Sigmoid colon (tissue), 7 donors: Measurements from ENCODE around the gene TMEM140. TPM values are rescaled to one million over a fixed set of nuclear protein-coding genes. Genes with fewer than 3 reads are reported as not detected.

Experiments
- DNase-seq: peaks from one replicate; pipeline ENCODE4 v3.0.0-alpha.2; 2019
- H3K27ac ChIP-seq, 4 donors: fragments of 200-600 bp; sonication (generic); one replicate each; pipeline ENCODE4 v1.5.1; 2016 to 2019; ENCODE audit warnings: mild to moderate bottlenecking in 1 of 4
- H3K27me3 ChIP-seq, 3 donors: fragments of 200-600 bp; sonication (generic); one replicate each; pipeline ENCODE4 v1.5.1; 2019; ENCODE audit warnings: mild to moderate bottlenecking in 1 of 3
- H3K36me3 ChIP-seq, 4 donors: fragments of 200-600 bp; sonication (generic); one replicate each; pipeline ENCODE4 v1.5.1; 2016 to 2019
- H3K4me1 ChIP-seq, 4 donors: fragments of 200-600 bp; sonication (generic); one replicate each; pipeline ENCODE4 v1.5.1; 2017 to 2019
- H3K4me3 ChIP-seq, 4 donors: fragments of 200-600 bp; sonication (generic); one replicate each; pipeline ENCODE4 v1.5.1; 2017 to 2019; ENCODE audit warnings: mild to moderate bottlenecking in 2 of 4, moderate library complexity in 1 of 4
- H3K9me3 ChIP-seq, 4 donors: fragments of 200-600 bp in 3 of 4; sonication (generic) in 3 of 4; one replicate each; pipeline versions ENCODE4 v1.5.1 to v1.6.1; 2013 to 2019
- EP300 ChIP-seq, 4 donors: sonication (generic); formaldehyde crosslinking; IDR thresholded peaks; one replicate each; pipeline ENCODE4 v1.6.1; 2017; ENCODE audit warnings: antibody characterized with exemption in 4 of 4
- POLR2A ChIP-seq, 2 donors: fragments of 450-650 bp; IDR thresholded peaks; one replicate each; pipeline ENCODE4 v1.6.1; 2016; ENCODE audit warnings: antibody characterized with exemption in 2 of 2, mild to moderate bottlenecking in 2 of 2, moderate library complexity in 2 of 2
- POLR2AphosphoS5 ChIP-seq, 4 donors: sonication (generic); formaldehyde crosslinking; IDR thresholded peaks; one replicate each; pipeline ENCODE4 v1.6.1; 2017; ENCODE audit warnings: antibody characterized with exemption in 4 of 4
- WGBS, 2 donors: extraction: QIAGEN DNeasy Blood & Tissue Kit; methylation state at CpG; one replicate each; pipeline ENCODE4 v1.1.7; 2013; 5-methylcytosine and 5-hydroxymethylcytosine counted together
- intact Hi-C: fragments of 100-400 bp; cut with DNase I; formaldehyde crosslinking; loops from one replicate; pipeline ENCODE4 v1.15.1; 2023
- polyA plus RNA-seq, 3 donors: library from polyadenylated mRNA; stranded (reverse); fragments of 200-250 nt; gene quantifications; one replicate each; pipeline ENCODE4 v1.2.3, GENCODE V29; 2013
- total RNA-seq, 4 donors: library from RNA; depleted of rRNA; stranded (reverse); fragments of >200 nt; gene quantifications; one replicate each; pipeline ENCODE4 v1.1.0, GENCODE V29; 2016
- TF ChIP-seq, protein P1 (sequence below), 4 experiments: fragments of 450-650 bp in 3 of 4; fragments of 200-600 bp in 1 of 4; IDR thresholded peaks; one replicate each; pipeline ENCODE4 v1.5.1; 2016 to 2019; ENCODE audit warnings: antibody characterized with exemption in 4 of 4, mild to moderate bottlenecking in 3 of 4, moderate library complexity in 2 of 4
- donor health status: healthy with polysubstance abuse.
- donor health status: Bipolar disorder and iron deficiency.
- donor health status: healthy.

Gene TMEM140
- total and polyA plus RNA-seq, 7 donors, result 5.4 to 29.6 (median 18.3) TPM

DNA sequence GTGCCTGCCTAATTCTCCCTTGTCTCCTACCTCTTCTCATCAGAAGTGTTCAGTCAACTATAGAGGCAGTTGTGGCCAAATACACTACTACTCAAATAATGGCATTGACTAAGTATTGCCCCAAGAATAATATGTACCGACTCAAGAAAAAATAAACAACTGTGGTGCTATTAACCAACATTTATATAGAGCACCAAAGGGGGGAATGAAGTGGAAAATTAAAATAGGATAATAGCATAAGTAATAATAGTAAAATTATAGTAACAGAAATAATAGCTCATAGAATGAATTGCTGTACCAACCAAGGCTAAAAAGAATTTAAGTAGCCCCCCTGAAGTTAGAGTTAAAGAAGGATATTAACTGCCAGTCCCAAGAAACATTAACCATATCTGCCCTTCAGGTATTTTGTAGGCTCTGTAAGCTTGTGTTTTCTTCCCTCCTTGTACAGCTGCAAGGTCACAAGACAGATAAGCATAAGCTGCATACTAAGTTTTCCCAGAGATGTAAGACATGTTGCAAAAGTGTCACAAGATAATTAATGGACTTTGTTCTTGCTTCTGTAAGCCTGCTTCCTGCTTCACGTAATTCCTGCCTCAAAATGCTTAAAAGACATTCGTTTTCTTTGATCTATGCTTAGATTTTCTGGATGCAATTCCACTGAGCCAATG lies 33.5 kb downstream of the TMEM140 start:
- DNase-seq, result no peak
- H3K36me3 ChIP-seq, result peaks cover 0 to 50% (median 18%) of the 10 kb centered on the region in 4 donors
- H3K27ac ChIP-seq, result no peak overlapping the region
- intact Hi-C loops, result no loop called here
- H3K4me1 ChIP-seq, result no peaks in the 10 kb centered on the region
- WGBS, 2 donors, result 90 to 92% methylated on average over 3 of the region's 3 CpGs
- no peak overlapping the region for H3K4me3 ChIP-seq
- peaks cover 0 to 23% (median 19%) of the 10 kb centered on the region in 4 donors for H3K9me3 ChIP-seq
- H3K27me3 ChIP-seq, result no peaks in the 10 kb centered on the region
- TF ChIP-seq POLR2AphosphoS5 (IDR thresholded peaks at IDR 0.05) (no peak), EP300 (IDR thresholded peaks at IDR 0.05) (no peak), POLR2A (IDR thresholded peaks at IDR 0.05) (no peak)
- TF ChIP-seq, protein P1, sequence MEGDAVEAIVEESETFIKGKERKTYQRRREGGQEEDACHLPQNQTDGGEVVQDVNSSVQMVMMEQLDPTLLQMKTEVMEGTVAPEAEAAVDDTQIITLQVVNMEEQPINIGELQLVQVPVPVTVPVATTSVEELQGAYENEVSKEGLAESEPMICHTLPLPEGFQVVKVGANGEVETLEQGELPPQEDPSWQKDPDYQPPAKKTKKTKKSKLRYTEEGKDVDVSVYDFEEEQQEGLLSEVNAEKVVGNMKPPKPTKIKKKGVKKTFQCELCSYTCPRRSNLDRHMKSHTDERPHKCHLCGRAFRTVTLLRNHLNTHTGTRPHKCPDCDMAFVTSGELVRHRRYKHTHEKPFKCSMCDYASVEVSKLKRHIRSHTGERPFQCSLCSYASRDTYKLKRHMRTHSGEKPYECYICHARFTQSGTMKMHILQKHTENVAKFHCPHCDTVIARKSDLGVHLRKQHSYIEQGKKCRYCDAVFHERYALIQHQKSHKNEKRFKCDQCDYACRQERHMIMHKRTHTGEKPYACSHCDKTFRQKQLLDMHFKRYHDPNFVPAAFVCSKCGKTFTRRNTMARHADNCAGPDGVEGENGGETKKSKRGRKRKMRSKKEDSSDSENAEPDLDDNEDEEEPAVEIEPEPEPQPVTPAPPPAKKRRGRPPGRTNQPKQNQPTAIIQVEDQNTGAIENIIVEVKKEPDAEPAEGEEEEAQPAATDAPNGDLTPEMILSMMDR (IDR thresholded peaks at IDR 0.05), result no peak

DNA sequence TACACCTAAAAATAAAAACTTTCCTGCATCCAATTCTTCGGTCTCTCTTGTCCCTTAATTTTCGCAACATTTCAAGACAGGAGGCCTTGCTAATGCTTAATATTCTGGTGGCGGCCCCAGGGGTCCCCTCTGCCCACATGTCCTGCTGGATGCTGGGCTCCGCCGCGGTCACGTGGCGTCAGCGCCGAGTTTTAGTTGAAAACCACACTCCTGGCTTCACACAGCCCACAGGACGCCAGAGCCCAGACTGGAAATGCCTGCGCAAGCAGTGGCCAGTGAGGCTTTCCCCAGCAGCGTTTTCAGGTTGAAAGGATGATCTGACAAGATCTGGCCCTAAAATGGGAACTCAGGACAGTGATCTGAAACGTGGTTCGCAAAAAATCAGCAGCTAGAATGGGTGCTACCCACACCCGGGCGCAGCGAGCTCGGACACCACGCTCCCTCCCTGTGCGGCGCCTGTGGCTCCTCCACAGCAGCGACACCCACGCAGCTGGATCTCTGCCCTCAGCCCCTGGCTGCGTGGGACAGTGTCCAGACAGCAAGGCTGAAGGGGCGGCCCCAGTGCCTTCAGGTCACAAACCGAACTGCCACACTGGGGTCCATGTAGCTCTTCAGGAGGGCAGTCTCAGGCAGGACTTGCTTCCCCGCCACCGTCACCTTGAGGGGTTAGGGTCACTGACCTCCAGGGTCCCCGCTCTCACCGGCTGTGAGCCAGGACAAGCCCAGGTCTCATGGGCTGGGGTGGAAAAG lies 34.2 kb downstream of the TMEM140 start:
- H3K36me3 ChIP-seq, result peaks cover 4 to 57% (median 25%) of the 10 kb centered on the region in 4 donors
- TF ChIP-seq POLR2A (IDR thresholded peaks at IDR 0.05), result no peak
- TF ChIP-seq EP300 (IDR thresholded peaks at IDR 0.05), result no peak
- TF ChIP-seq, protein P1 (IDR thresholded peaks at IDR 0.05), result no peak
- no peak for TF ChIP-seq POLR2AphosphoS5 (IDR thresholded peaks at IDR 0.05)
- H3K4me1 ChIP-seq, result no peaks in the 10 kb centered on the region
- intact Hi-C loops, result no loop called here
- H3K27ac ChIP-seq, result no peak overlapping the region
- WGBS, 2 donors, result 98% methylated on average over 31 of the region's 31 CpGs
- peaks cover 0 to 23% (median 19%) of the 10 kb centered on the region in 4 donors for H3K9me3 ChIP-seq
- H3K27me3 ChIP-seq, result no peaks in the 10 kb centered on the region
- DNase-seq, result no peak
- H3K4me3 ChIP-seq, result no peak overlapping the region

DNA sequence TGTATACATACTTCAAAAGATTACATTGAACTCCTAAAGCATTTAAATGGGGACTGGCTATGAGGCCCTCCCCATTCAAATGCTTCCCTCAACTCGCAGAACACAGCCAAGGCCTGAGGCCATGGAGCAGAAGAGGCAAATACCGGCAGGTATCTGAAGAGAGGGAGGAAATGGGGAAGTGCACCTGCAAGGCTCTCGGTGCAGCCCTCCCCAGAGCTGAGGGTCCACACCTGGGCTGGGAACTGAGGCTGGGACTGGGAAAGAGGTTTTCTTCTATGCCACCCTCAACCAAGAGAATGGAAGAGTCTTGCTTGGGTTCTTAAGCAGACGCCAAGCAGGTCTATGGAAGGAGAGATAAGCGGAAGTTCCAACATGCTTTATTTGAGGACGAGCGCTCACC lies 35.6 kb downstream of the TMEM140 start:
- TF ChIP-seq EP300 (IDR thresholded peaks at IDR 0.05) (no peak), POLR2A (IDR thresholded peaks at IDR 0.05) (no peak), POLR2AphosphoS5 (IDR thresholded peaks at IDR 0.05) (no peak)
- TF ChIP-seq, protein P1 (IDR thresholded peaks at IDR 0.05), result no peak
- WGBS, 2 donors, result 95 to 98% methylated on average over 7 of the region's 7 CpGs
- Histone ChIP-seq H3K4me1 (no peaks in the 10 kb centered on the region), H3K27ac (no peak overlapping the region), H3K9me3 (peaks cover 0 to 23% (median 19%) of the 10 kb centered on the region in 4 donors), H3K4me3 (no peak overlapping the region), H3K27me3 (no peaks in the 10 kb centered on the region), H3K36me3 (peaks cover 10 to 71% (median 32%) of the 10 kb centered on the region in 4 donors)
- no peak for DNase-seq
- intact Hi-C loops, result no loop called here

DNA sequence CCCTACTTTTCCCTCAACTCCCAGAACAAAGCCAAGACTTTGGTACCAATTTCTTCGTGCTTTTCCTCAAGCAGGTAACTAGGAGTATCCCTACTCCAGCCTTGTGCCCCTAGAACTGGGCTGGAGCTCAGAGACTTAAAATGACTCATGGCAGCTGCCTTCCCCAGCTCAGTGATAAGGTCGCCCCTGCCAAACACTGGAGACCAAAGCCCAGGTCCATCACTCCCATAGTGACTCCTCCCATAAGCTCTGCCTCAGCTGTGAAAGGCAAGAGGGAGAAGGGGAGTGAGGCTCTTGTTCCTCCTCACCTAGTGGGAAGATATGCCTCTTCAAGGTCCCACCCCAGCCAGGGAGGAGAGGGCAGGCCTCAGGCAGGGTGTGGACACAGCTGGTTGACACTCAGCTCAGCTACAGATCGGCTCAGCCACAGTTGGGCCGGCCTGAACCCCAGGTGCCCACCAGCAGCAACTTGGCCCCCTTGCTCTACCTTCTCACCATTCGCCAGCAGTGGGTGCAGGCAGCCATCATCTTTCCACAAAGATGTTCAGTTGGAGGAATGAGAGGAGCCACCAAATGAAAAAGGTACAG lies 36.5 kb downstream of the TMEM140 start:
- Histone ChIP-seq H3K4me3 (no peak overlapping the region), H3K27ac (no peak overlapping the region), H3K9me3 (peaks cover 0 to 23% (median 19%) of the 10 kb centered on the region in 4 donors), H3K36me3 (peaks cover 18 to 80% (median 40%) of the 10 kb centered on the region in 4 donors), H3K27me3 (no peaks in the 10 kb centered on the region), H3K4me1 (no peaks in the 10 kb centered on the region)
- no peak for DNase-seq
- no peak for TF ChIP-seq EP300 (IDR thresholded peaks at IDR 0.05)
- no peak for TF ChIP-seq POLR2AphosphoS5 (IDR thresholded peaks at IDR 0.05)
- no peak for TF ChIP-seq POLR2A (IDR thresholded peaks at IDR 0.05)
- TF ChIP-seq, protein P1 (IDR thresholded peaks at IDR 0.05), result no peak
- intact Hi-C loops, result no loop called here
- 96 to 97% methylated on average over 5 of the region's 5 CpGs for WGBS, 2 donors
